ENCODE results near the gene FAM111B.

The FAM111B gene

GRCh38 chr11:59142530-59143507 lies 35.8 kb downstream of the FAM111B start, which contains the start of gene FAM111A:
TSS of gene FAM111A (plus strand) at chr11:59142856. CDS start at chr11:59148873, 6,017 bp downstream.
- peak; percentile 47 for DNase-seq (ENCODE audit: low read depth, low spot score)
- Histone ChIP-seq H3K4me3 (ENCODE audit: insufficient read length, low read depth) (peak within 1 kb of the TSS; percentile 66), H3K27me3 (ENCODE audit: insufficient read depth, insufficient read length) (peaks cover 43% of the 10 kb centered on the region), H3K9me3 (ENCODE audit: insufficient read depth, low read length) (peaks cover 9% of the 10 kb centered on the region; the same call in 1 of the 2 replicates), H3K4me1 (ENCODE audit: insufficient read depth, insufficient read length) (no peaks in the 10 kb centered on the region), H3K36me3 (ENCODE audit: insufficient read depth, insufficient read length, low read length) (no peaks in the 10 kb centered on the region), H3K9ac (ENCODE audit: insufficient read length, low read depth) (peak within 1 kb of the TSS; percentile 67)
- TF ChIP-seq YY1 (IDR thresholded peaks at IDR 0.05; ENCODE audit: insufficient read depth, insufficient read length) (no peak), SUZ12 (IDR thresholded peaks at IDR 0.05; ENCODE audit: extremely low read depth, insufficient read depth, insufficient read length) (no peak), ZNF274 (IDR thresholded peaks at IDR 0.05; ENCODE audit: low read depth, low read length) (no peak)

GRCh38 chr11:59144096-59144495 lies 37.1 kb downstream of the FAM111B start:
- H3K4me3 ChIP-seq (ENCODE audit: insufficient read length, low read depth) = no peak overlapping the region
- peaks cover 42% of the 10 kb centered on the region for H3K27me3 ChIP-seq (ENCODE audit: insufficient read depth, insufficient read length)
- H3K9me3 ChIP-seq (ENCODE audit: insufficient read depth, low read length) = peaks cover 9% of the 10 kb centered on the region; the same call in 1 of the 2 replicates
- no peaks in the 10 kb centered on the region for H3K36me3 ChIP-seq (ENCODE audit: insufficient read depth, insufficient read length, low read length)
- no peak for DNase-seq (ENCODE audit: low read depth, low spot score)
- H3K4me1 ChIP-seq (ENCODE audit: insufficient read depth, insufficient read length) = no peaks in the 10 kb centered on the region
- TF ChIP-seq ZNF274 (IDR thresholded peaks at IDR 0.05; ENCODE audit: low read depth, low read length) (no peak), SUZ12 (IDR thresholded peaks at IDR 0.05; ENCODE audit: extremely low read depth, insufficient read depth, insufficient read length) (no peak), YY1 (IDR thresholded peaks at IDR 0.05; ENCODE audit: insufficient read depth, insufficient read length) (no peak)
- H3K9ac ChIP-seq (ENCODE audit: insufficient read length, low read depth) = no peak overlapping the region

- Histone ChIP-seq H3K9ac (ENCODE audit: insufficient read length, low read depth) (peak overlapping the region; percentile 45), H3K36me3 (ENCODE audit: insufficient read depth, insufficient read length, low read length) (no peaks in the 10 kb centered on the region), H3K4me1 (ENCODE audit: insufficient read depth, insufficient read length) (no peaks in the 10 kb centered on the region), H3K9me3 (ENCODE audit: insufficient read depth, low read length) (peaks cover 9% of the 10 kb centered on the region; the same call in 1 of the 2 replicates), H3K4me3 (ENCODE audit: insufficient read length, low read depth) (peak overlapping the region; percentile 26), H3K27me3 (ENCODE audit: insufficient read depth, insufficient read length) (peaks cover 42% of the 10 kb centered on the region)
- DNase-seq (ENCODE audit: low read depth, low spot score) = peak; percentile 2
- TF ChIP-seq YY1 (IDR thresholded peaks at IDR 0.05; ENCODE audit: insufficient read depth, insufficient read length) = no peak
- TF ChIP-seq SUZ12 (IDR thresholded peaks at IDR 0.05; ENCODE audit: extremely low read depth, insufficient read depth, insufficient read length) = no peak
- TF ChIP-seq ZNF274 (IDR thresholded peaks at IDR 0.05; ENCODE audit: low read depth, low read length) = no peak
Measured at GRCh38 chr11:59144579-59145345, 37.7 kb downstream of the FAM111B start.

- TF ChIP-seq SUZ12 (IDR thresholded peaks at IDR 0.05; ENCODE audit: extremely low read depth, insufficient read depth, insufficient read length) = no peak
- TF ChIP-seq ZNF274 (IDR thresholded peaks at IDR 0.05; ENCODE audit: low read depth, low read length) = no peak
- TF ChIP-seq YY1 (IDR thresholded peaks at IDR 0.05; ENCODE audit: insufficient read depth, insufficient read length) = no peak
- Histone ChIP-seq H3K36me3 (ENCODE audit: insufficient read depth, insufficient read length, low read length) (no peaks in the 10 kb centered on the region), H3K27me3 (ENCODE audit: insufficient read depth, insufficient read length) (peaks cover 42% of the 10 kb centered on the region), H3K4me1 (ENCODE audit: insufficient read depth, insufficient read length) (no peaks in the 10 kb centered on the region), H3K4me3 (ENCODE audit: insufficient read length, low read depth) (peak overlapping the region; percentile 26), H3K9me3 (ENCODE audit: insufficient read depth, low read length) (peaks cover 9% of the 10 kb centered on the region; the same call in 1 of the 2 replicates), H3K9ac (ENCODE audit: insufficient read length, low read depth) (peak overlapping the region; percentile 45)
- no peak for DNase-seq (ENCODE audit: low read depth, low spot score)
Measured at GRCh38 chr11:59145534-59145933, 38.5 kb downstream of the FAM111B start.

- no peaks in the 10 kb centered on the region for H3K4me1 ChIP-seq (ENCODE audit: insufficient read depth, insufficient read length)
- DNase-seq (ENCODE audit: low read depth, low spot score) = no peak
- no peaks in the 10 kb centered on the region for H3K36me3 ChIP-seq (ENCODE audit: insufficient read depth, insufficient read length, low read length)
Measured at GRCh38 chr11:59151761-59152160, 44.7 kb downstream of the FAM111B start.

GRCh38 chr11:59152312-59152951 lies 45.4 kb downstream of the FAM111B start:
- no peak for TF ChIP-seq SUZ12 (IDR thresholded peaks at IDR 0.05; ENCODE audit: extremely low read depth, insufficient read depth, insufficient read length)
- TF ChIP-seq YY1 (IDR thresholded peaks at IDR 0.05; ENCODE audit: insufficient read depth, insufficient read length) = no peak
- TF ChIP-seq ZNF274 (IDR thresholded peaks at IDR 0.05; ENCODE audit: low read depth, low read length) = no peak
- Histone ChIP-seq H3K36me3 (ENCODE audit: insufficient read depth, insufficient read length, low read length) (no peaks in the 10 kb centered on the region), H3K9ac (ENCODE audit: insufficient read length, low read depth) (no peak overlapping the region), H3K4me1 (ENCODE audit: insufficient read depth, insufficient read length) (no peaks in the 10 kb centered on the region), H3K4me3 (ENCODE audit: insufficient read length, low read depth) (no peak overlapping the region), H3K9me3 (ENCODE audit: insufficient read depth, low read length) (no peaks in the 10 kb centered on the region), H3K27me3 (ENCODE audit: insufficient read depth, insufficient read length) (no peaks in the 10 kb centered on the region)
- no peak for DNase-seq (ENCODE audit: low read depth, low spot score)

More at GRCh38 chr11:59151761-59152160, 44.7 kb downstream of the FAM111B start:
- Histone ChIP-seq H3K9me3 (ENCODE audit: insufficient read depth, low read length) (no peaks in the 10 kb centered on the region), H3K9ac (ENCODE audit: insufficient read length, low read depth) (no peak overlapping the region), H3K4me3 (ENCODE audit: insufficient read length, low read depth) (no peak overlapping the region), H3K27me3 (ENCODE audit: insufficient read depth, insufficient read length) (no peaks in the 10 kb centered on the region)
- TF ChIP-seq SUZ12 (IDR thresholded peaks at IDR 0.05; ENCODE audit: extremely low read depth, insufficient read depth, insufficient read length) = no peak
